Measurements from ENCODE around the gene ANKS4B. TPM values are rescaled to one million over a fixed set of nuclear protein-coding genes. Genes with fewer than 3 reads are reported as not detected.

The ANKS4B gene
- polyA plus RNA-seq, 3 donors, result not detected

DNA sequence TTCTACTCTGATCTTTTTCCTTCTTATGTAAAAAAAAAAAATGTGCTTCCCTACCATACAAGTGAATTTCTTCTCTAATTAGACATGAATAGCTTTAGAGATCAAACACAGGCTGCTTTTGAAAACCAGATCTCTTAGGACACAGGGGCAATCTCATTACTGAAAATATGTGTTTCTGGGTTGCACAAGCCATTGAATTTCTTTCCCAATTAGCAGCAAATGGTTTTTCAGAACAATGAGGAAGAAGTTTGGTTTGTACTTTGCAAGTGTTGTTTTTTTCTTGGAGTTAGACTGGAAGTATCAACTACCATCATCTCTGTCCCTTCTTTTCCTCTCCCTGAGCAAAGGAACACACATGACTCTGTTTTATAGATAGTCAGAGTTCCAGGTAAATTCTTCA is 5.6 kb upstream of the ANKS4B start:
- no peak overlapping the region for H2AFZ ChIP-seq (ENCODE audit: insufficient read depth, low read depth, low read length, poor library complexity, severe bottlenecking)
- H3K27me3 ChIP-seq (ENCODE audit: control insufficient read depth in 2 of 2, insufficient read depth in 2 of 2, low read length in 2 of 2), result peaks cover 0 to 14% of the 10 kb centered on the region in 2 donors
- H3K9me3 ChIP-seq (replicated peaks in 1 of 2; ENCODE audit: control insufficient read depth in 1 of 2, insufficient read depth in 1 of 2, low read length in 2 of 2), result no peaks in the 10 kb centered on the region
- H3K4me1 ChIP-seq (ENCODE audit: control insufficient read depth in 1 of 2, insufficient read depth in 2 of 2, low read length in 2 of 2), result no peaks in the 10 kb centered on the region
- Mint-ChIP-seq H3K36me3 (no peaks in the 10 kb centered on the region), H3K9me3 (peaks cover 0 to 2% (median 0%) of the 10 kb centered on the region in 7 donors), H3K27ac (no peak overlapping the region), H3K4me3 (no peak overlapping the region), H3K4me1 (peaks cover 6% of the 10 kb centered on the region), H3K27me3 (ENCODE audit: low read depth in 3 of 3) (peaks cover 11 to 29% (median 16%) of the 10 kb centered on the region in 3 donors)
- H3K79me2 ChIP-seq (ENCODE audit: insufficient read depth, low read length), result no peaks in the 10 kb centered on the region
- no peak overlapping the region for H3K4me2 ChIP-seq (replicated peaks; ENCODE audit: extremely low read depth, low read length, poor library complexity, severe bottlenecking)
- H3K4me3 ChIP-seq (replicated peaks in 1 of 3; ENCODE audit: low read depth in 2 of 3, low read length in 3 of 3), result no peak overlapping the region
- no peak overlapping the region for H3K9ac ChIP-seq (ENCODE audit: insufficient read depth, low read length, poor library complexity, severe bottlenecking)
- DNase-seq, result no peak
- no peaks in the 10 kb centered on the region for H4K20me1 ChIP-seq (ENCODE audit: insufficient read depth, low read length)
- TF ChIP-seq, protein P1, sequence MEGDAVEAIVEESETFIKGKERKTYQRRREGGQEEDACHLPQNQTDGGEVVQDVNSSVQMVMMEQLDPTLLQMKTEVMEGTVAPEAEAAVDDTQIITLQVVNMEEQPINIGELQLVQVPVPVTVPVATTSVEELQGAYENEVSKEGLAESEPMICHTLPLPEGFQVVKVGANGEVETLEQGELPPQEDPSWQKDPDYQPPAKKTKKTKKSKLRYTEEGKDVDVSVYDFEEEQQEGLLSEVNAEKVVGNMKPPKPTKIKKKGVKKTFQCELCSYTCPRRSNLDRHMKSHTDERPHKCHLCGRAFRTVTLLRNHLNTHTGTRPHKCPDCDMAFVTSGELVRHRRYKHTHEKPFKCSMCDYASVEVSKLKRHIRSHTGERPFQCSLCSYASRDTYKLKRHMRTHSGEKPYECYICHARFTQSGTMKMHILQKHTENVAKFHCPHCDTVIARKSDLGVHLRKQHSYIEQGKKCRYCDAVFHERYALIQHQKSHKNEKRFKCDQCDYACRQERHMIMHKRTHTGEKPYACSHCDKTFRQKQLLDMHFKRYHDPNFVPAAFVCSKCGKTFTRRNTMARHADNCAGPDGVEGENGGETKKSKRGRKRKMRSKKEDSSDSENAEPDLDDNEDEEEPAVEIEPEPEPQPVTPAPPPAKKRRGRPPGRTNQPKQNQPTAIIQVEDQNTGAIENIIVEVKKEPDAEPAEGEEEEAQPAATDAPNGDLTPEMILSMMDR (IDR thresholded peaks at IDR 0.05), result no peak
- no peaks in the 10 kb centered on the region for H3K36me3 ChIP-seq (replicated peaks in 1 of 2; ENCODE audit: control insufficient read depth in 1 of 2, insufficient read depth in 2 of 2, low read length in 2 of 2)
- H3K27ac ChIP-seq (ENCODE audit: low read depth in 1 of 2, low read length in 2 of 2), result no peak overlapping the region
- intact Hi-C loops (cut with micrococcal nuclease), result no loop called here

GRCh38 chr16:21228361-21228872 is 5.1 kb upstream of the ANKS4B start:
- no peak overlapping the region for H3K27ac ChIP-seq (ENCODE audit: low read depth in 1 of 2, low read length in 2 of 2)
- peaks cover under 1 to 14% of the 10 kb centered on the region in 2 donors for H3K27me3 ChIP-seq (ENCODE audit: control insufficient read depth in 2 of 2, insufficient read depth in 2 of 2, low read length in 2 of 2)
- intact Hi-C loops (cut with micrococcal nuclease), result no loop called here
- TF ChIP-seq, protein P1 (IDR thresholded peaks at IDR 0.05), result no peak
- no peaks in the 10 kb centered on the region for H4K20me1 ChIP-seq (ENCODE audit: insufficient read depth, low read length)
- Mint-ChIP-seq H3K4me3 (no peak overlapping the region), H3K4me1 (peaks cover 6% of the 10 kb centered on the region), H3K9me3 (peaks cover 0 to 2% (median 0%) of the 10 kb centered on the region in 7 donors), H3K36me3 (no peaks in the 10 kb centered on the region), H3K27ac (no peak overlapping the region), H3K27me3 (ENCODE audit: low read depth in 3 of 3) (peaks cover 8 to 29% (median 16%) of the 10 kb centered on the region in 3 donors)
- WGBS (ENCODE audit: insufficient coverage), result 95% methylated on average over 2 of the region's 2 CpGs
- no peaks in the 10 kb centered on the region for H3K9me3 ChIP-seq (replicated peaks in 1 of 2; ENCODE audit: control insufficient read depth in 1 of 2, insufficient read depth in 1 of 2, low read length in 2 of 2)
- no peak overlapping the region for H3K9ac ChIP-seq (ENCODE audit: insufficient read depth, low read length, poor library complexity, severe bottlenecking)
- DNase-seq, result no peak
- no peak overlapping the region for H3K4me3 ChIP-seq (replicated peaks in 1 of 3; ENCODE audit: low read depth in 2 of 3, low read length in 3 of 3)
- no peak overlapping the region for H2AFZ ChIP-seq (ENCODE audit: insufficient read depth, low read depth, low read length, poor library complexity, severe bottlenecking)
- H3K36me3 ChIP-seq (replicated peaks in 1 of 2; ENCODE audit: control insufficient read depth in 1 of 2, insufficient read depth in 2 of 2, low read length in 2 of 2), result no peaks in the 10 kb centered on the region
- no peak overlapping the region for H3K4me2 ChIP-seq (replicated peaks; ENCODE audit: extremely low read depth, low read length, poor library complexity, severe bottlenecking)
- no peaks in the 10 kb centered on the region for H3K79me2 ChIP-seq (ENCODE audit: insufficient read depth, low read length)
- no peaks in the 10 kb centered on the region for H3K4me1 ChIP-seq (ENCODE audit: control insufficient read depth in 1 of 2, insufficient read depth in 2 of 2, low read length in 2 of 2)

Measured in CD14-positive monocyte (primary cell).